GM12892 (cell line): ENCODE data around the gene ETF1. TPM values are rescaled to one million over a fixed set of nuclear protein-coding genes. Genes with fewer than 3 reads are reported as not detected.
A peak's percentile ranks its signal among the peaks of the same experiment; 100 is the strongest.

Experiments used
- DNase-seq: peaks from one replicate; pipeline ENCODE4 v3.0.0; 2011; ENCODE audit not compliant: insufficient read length
- FAIRE-seq: peaks from 2 replicates; lab custom pipeline; 2011; peaks lifted over from hg19 to GRCh38; lab: Jason Lieb, UNC
- POLR2A ChIP-seq: IDR thresholded peaks from 2 replicates; pipeline ENCODE4 v1.6.1; 2011; ENCODE audit warnings: low read depth, low read length, control low read depth
- POLR2AphosphoS5 ChIP-seq: IDR thresholded peaks from 2 replicates; pipeline ENCODE4 v1.6.1; 2011; ENCODE audit warnings: low read depth, low read length, control low read depth
- TAF1 ChIP-seq: IDR thresholded peaks from 2 replicates; pipeline ENCODE4 v1.6.1; 2011; ENCODE audit warnings: low read depth, mild to moderate bottlenecking, control low read depth, low read length, borderline replicate concordance
- polyA plus RNA-seq: library from polyadenylated mRNA; unstranded; fragments of >200 nt; gene quantifications from one replicate; pipeline ENCODE4 v1.2.1, GENCODE V29; 2012; ENCODE audit warnings: missing spikeins, inconsistent platforms; ENCODE audit not compliant: missing spikeins

Gene ETF1
- polyA plus RNA-seq: 59.5 TPM

GRCh38 chr5:138542956-138543729 lies at the start of gene ETF1:
Gene ETF1, minus strand, starts transcription at chr5:138543236. Its CDS starts 318 bp downstream, at chr5:138542918.
- TF ChIP-seq POLR2A (peak; percentile 73; the same call in 1 of the 2 replicates), POLR2AphosphoS5 (peak; percentile 57; the same call in 1 of the 2 replicates), TAF1 (0 out of 2 replicates have a peak, but pooled peaks have one; percentile 54)
- peak; percentile 93 for DNase-seq
- peak; percentile 100 for FAIRE-seq

- TF ChIP-seq TAF1: no peak
- TF ChIP-seq POLR2AphosphoS5: no peak
- TF ChIP-seq POLR2A: no peak
- FAIRE-seq: no peak
- DNase-seq: no peak
These were observed 45.2 kb upstream of the ETF1 start for GRCh38 chr5:138588013-138588788.

- FAIRE-seq (no peak), DNase-seq (no peak)
- no peak for TF ChIP-seq POLR2AphosphoS5
- TF ChIP-seq POLR2A: no peak
- no peak for TF ChIP-seq TAF1
These were observed 42.1 kb upstream of the ETF1 start for GRCh38 chr5:138585157-138585556.

- no peak for TF ChIP-seq POLR2A
- no peak for TF ChIP-seq POLR2AphosphoS5
- TF ChIP-seq TAF1: no peak
- DNase-seq (no peak), FAIRE-seq (no peak)
These were observed 41.1 kb upstream of the ETF1 start for GRCh38 chr5:138583984-138584637.

GRCh38 chr5:138582959-138583358 lies 39.9 kb upstream of the ETF1 start:
- no peak for FAIRE-seq

GRCh38 chr5:138580777-138581176 lies 37.7 kb upstream of the ETF1 start:
- FAIRE-seq (no peak), DNase-seq (no peak)
- TF ChIP-seq TAF1 (no peak), POLR2AphosphoS5 (no peak), POLR2A (no peak)

More at GRCh38 chr5:138582959-138583358, 39.9 kb upstream of the ETF1 start:
- no peak for TF ChIP-seq TAF1
- TF ChIP-seq POLR2A: no peak
- no peak for TF ChIP-seq POLR2AphosphoS5
- DNase-seq: no peak

GRCh38 chr5:138580001-138580400 lies 37.0 kb upstream of the ETF1 start:
- FAIRE-seq (no peak), DNase-seq (no peak)

GRCh38 chr5:138579517-138579863 lies 36.5 kb upstream of the ETF1 start:
- no peak for FAIRE-seq
- DNase-seq: no peak
- TF ChIP-seq TAF1: no peak
- TF ChIP-seq POLR2A: no peak
- no peak for TF ChIP-seq POLR2AphosphoS5

More at GRCh38 chr5:138580001-138580400, 37.0 kb upstream of the ETF1 start:
- no peak for TF ChIP-seq POLR2AphosphoS5
- no peak for TF ChIP-seq POLR2A
- TF ChIP-seq TAF1: no peak

GRCh38 chr5:138577452-138577851 lies 34.4 kb upstream of the ETF1 start:
- FAIRE-seq: no peak
- DNase-seq: no peak
- TF ChIP-seq POLR2AphosphoS5: no peak
- TF ChIP-seq TAF1: no peak
- no peak for TF ChIP-seq POLR2A

- FAIRE-seq (peak; percentile 99), DNase-seq (peak; percentile 98)
- TF ChIP-seq TAF1: peak; percentile 95
- TF ChIP-seq POLR2AphosphoS5: peak; percentile 87
- peak; percentile 90 for TF ChIP-seq POLR2A
These were observed 32.4 kb upstream of the ETF1 start, which contains the start of gene HSPA9 for GRCh38 chr5:138575194-138576015. Gene HSPA9, minus strand, starts transcription at chr5:138575401. Its CDS starts 83 bp downstream, at chr5:138575318.
